Neural progenitor cell (in vitro differentiated cells): Measurements from ENCODE around the gene RASGRP3.

Source experiments
- CTCF ChIP-seq: fragments of 200-600 bp; sonication (generic); IDR thresholded peaks from 2 replicates; pipeline ENCODE4 v1.5.1; 2017; ENCODE audit warnings: antibody characterized with exemption, mild to moderate bottlenecking
- EZH2 ChIP-seq: fragments of 200-600 bp; sonication (generic); IDR thresholded peaks from 2 replicates; pipeline ENCODE4 v1.6.1; 2017; ENCODE audit warnings: antibody characterized with exemption, mild to moderate bottlenecking, moderate library complexity
- EZH2phosphoT487 ChIP-seq: fragments of 200-600 bp; sonication (generic); IDR thresholded peaks from 2 replicates; pipeline ENCODE4 v1.6.1; 2017; ENCODE audit warnings: antibody characterized with exemption

GRCh38 chr2:33526921-33527320 lies 50.5 kb downstream of the RASGRP3 start:
- TF ChIP-seq CTCF (no peak), EZH2 (no peak), EZH2phosphoT487 (no peak)
